Measurements from ENCODE around the gene WDR46.
"Not testable (repeated sequence)": the region's sequence is repeated elsewhere in the genome, so short reads cannot be mapped to it uniquely, and the experiment has no call there.

WDR46 gene

GRCh38 chr6:33289784-33290315, 811 bp upstream of the WDR46 start:
- no peak for DNase-seq (ENCODE audit: low spot score)
- FAIRE-seq = no peak

DNA sequence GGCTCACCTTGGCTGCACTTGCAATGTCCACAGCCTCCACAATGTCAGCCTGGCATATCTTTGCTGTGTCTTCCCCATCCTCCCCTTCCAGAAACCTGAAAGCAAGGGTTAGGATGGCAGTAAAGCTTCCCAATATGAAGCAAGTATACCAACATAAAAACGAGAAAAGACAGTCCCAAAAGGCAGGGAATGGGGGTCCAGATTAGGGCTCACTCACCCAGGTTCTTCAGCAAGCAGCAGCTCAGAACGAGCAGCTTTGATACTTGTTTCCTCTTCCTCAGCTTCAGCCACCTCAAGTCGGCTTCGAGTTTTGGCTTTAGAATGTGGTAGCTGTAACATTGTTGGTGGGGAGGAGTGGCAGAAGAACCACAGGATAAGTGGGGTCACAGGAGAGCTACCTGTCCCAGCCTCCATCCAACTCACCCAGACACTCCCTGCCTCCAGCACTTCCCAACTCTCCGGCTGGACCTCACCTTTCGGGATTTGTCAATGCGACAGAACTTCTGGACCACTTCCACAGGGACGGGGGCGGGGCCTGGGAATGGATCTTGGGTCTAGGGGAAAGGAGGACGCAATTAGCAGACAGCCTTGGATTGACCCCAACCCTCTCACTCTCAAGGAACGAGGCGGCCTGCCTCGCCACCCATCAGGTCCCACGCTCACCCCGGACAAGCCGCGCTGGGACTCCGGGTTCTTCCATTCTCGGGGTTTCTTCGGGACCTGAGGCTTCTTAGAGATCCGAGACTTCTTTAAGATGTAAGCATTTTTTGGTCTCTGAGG, 708 bp downstream of the WDR46 start:
- FAIRE-seq (no peak), DNase-seq (ENCODE audit: low spot score) (no peak)

- FAIRE-seq = no peak
These were observed 1.8 kb downstream of the WDR46 start for GRCh38 chr6:33286946-33287914.

DNA sequence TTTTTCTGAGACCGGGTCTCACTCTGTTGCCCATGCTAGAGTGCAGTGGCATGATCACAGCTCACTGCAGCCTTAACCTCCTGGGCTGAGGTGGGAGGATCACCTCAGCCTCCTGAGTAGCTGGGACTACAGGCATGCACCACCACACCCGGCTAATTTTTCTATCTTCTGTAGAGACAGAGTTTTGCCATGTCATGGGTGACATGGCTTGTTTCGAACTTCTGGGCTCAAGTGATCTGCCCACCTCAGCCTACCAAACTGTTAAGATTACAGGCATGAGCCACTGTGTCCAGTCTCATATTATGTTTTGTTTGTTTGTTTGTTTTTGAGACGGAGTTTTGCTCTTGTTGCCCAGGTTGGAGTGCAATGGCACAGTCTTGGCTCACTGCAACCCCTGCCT, 3.8 kb downstream of the WDR46 start:
- DNase-seq (ENCODE audit: low spot score); FAIRE-seq: not testable (repeated sequence)

More at GRCh38 chr6:33286946-33287914, 1.8 kb downstream of the WDR46 start:
- DNase-seq (ENCODE audit: low spot score) = no peak

- FAIRE-seq (no peak), DNase-seq (ENCODE audit: low spot score) (no peak)
These were observed 8.5 kb downstream of the WDR46 start for GRCh38 chr6:33280539-33280938.

GRCh38 chr6:33279971-33280511, 9.0 kb downstream of the WDR46 start:
- FAIRE-seq = no peak
- DNase-seq (ENCODE audit: low spot score) = peak; percentile 46

DNA sequence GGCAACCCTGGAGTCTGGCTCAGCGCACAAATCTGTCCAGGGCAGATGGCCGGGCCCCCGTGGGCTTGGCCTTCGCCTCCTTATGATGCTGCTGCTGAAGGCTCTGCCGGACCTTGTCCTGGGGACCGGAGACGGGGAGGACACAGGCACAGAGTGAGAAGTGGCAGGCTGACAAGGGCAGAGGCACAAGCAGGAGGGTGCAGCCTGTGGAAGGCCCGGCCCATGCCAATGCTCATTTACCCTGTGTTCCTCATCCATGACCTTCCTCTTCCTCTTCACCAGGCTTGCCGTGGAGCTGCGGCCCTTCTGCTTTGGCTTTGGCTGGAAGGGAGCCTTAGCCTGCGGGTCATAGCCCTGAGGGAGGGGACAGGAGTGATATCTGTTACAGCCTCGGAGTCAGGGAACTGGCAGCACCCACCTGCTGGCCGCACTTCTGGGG, 9.8 kb downstream of the WDR46 start:
- DNase-seq (ENCODE audit: low spot score) = no peak
- FAIRE-seq = no peak

- FAIRE-seq (no peak), DNase-seq (ENCODE audit: low spot score) (no peak)
These were observed 10.2 kb downstream of the WDR46 start for GRCh38 chr6:33278810-33279209.

DNA sequence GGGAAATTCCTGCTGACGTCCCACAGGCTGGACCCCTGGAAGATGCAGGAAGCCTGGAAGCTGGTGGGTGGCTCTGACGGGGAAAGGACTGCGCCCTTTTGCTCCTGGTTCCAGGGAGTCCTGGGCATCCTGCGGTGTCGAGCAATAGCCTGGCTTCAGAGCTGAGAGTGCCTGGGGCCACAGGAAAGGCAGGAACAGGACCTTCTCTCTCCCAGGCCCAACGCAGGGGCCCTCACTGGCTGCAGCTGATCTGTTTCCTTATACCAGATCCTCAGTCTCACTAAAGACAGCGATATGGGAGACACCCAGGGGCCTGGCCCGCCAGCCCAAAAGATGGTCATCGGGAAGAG, 10.7 kb downstream of the WDR46 start:
- DNase-seq (ENCODE audit: low spot score) = no peak
- FAIRE-seq = no peak

GRCh38 chr6:33277663-33278391, 11.2 kb downstream of the WDR46 start:
- DNase-seq (ENCODE audit: low spot score) (peak; percentile 3), FAIRE-seq (no peak)

DNA sequence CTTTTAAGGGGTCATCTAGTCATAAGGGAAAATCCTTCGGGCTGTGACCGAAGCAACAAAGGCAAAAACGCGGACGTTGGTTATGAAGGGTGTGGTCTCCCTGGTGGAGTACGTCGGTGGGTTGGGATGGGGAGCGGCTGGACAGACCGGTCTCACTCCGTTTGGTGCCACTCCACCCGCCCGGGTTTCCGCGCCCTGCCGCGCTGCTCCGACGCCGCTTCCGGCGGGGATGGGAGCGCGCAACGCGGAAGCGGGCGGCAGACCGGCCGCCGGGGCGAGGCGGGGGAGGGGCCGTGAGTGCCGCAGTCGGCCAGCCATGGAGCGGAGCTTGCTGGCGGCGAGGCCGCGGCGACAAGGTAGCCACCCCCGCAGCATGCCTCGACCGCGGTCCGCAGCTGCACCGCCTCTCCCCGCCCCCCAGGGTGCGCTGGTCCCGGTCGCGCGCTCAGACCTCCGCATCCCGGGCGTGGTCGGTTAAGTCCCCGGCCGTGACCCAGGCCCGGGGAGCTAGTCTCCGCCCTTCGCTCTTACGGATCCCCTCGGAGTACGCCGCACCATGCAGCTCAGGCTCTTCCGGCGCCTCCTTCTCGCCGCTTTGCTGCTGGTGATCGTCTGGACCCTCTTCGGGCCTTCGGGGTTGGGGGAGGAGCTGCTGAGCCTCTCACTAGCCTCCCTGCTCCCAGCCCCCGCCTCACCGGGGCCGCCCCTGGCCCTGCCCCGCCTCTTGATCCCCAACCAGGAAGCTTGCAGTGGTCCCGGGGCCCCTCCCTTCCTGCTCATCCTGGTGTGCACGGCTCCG, 12.0 kb downstream of the WDR46 start, which contains the start of gene B3GALT4:
B3GALT4 (plus strand) TSS at position 260 of the 799 bp plus-strand sequence; CDS start at position 557, 297 bp downstream.
- DNase-seq (ENCODE audit: low spot score) (peak; percentile 38), FAIRE-seq (no peak)

- no peak for FAIRE-seq
- no peak for DNase-seq (ENCODE audit: low spot score)
These were observed 12.5 kb downstream of the WDR46 start for GRCh38 chr6:33276581-33276863.

DNA sequence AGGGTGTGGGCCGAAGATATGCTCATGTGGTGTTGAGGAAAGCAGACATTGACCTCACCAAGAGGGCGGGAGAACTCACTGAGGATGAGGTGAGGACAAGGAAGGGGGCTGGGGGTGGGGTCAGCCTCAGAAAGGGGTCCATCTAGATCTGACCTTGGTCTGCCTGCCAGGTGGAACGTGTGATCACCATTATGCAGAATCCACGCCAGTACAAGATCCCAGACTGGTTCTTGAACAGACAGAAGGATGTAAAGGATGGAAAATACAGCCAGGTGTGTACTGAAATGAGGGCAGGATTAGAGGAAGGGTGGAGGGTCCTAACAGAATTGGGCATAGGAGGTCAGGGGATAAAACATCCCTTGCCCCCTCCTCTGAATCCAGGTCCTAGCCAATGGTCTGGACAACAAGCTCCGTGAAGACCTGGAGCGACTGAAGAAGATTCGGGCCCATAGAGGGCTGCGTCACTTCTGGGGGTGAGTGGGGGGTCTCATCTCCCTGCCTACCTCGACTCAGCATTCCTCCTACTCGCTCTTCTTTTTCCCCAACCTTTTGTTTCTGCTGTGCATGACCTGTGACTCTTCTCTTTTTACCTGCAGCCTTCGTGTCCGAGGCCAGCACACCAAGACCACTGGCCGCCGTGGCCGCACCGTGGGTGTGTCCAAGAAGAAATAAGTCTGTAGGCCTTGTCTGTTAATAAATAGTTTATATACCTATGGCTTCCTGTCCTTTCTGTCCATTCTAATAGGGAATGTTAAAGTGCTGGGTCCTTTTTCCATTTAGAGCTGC, 13.1 kb downstream of the WDR46 start:
- not testable (repeated sequence) for FAIRE-seq; DNase-seq (ENCODE audit: low spot score)

GRCh38 chr6:33273924-33274902, 14.8 kb downstream of the WDR46 start:
- DNase-seq (ENCODE audit: low spot score) (no peak), FAIRE-seq (no peak)

- DNase-seq (ENCODE audit: low spot score) (no peak), FAIRE-seq (no peak)
These were observed 15.7 kb downstream of the WDR46 start for GRCh38 chr6:33273129-33273923.

GRCh38 chr6:33272275-33273128, 16.5 kb downstream of the WDR46 start:
- DNase-seq (ENCODE audit: low spot score) (no peak), FAIRE-seq (no peak)
